HepG2 (cell line): Measurements from ENCODE around the gene PHF3. TPM values are rescaled to one million over a fixed set of nuclear protein-coding genes. Genes with fewer than 3 reads are reported as not detected.

Experiments used
- BRCA1 ChIP-seq: sonication (generic); formaldehyde crosslinking; IDR thresholded peaks from 2 replicates; pipeline ENCODE4 v1.4.0; 2020; ENCODE audit warnings: missing genetic modification reagents
- FUBP1 ChIP-seq: sonication (generic); formaldehyde crosslinking; IDR thresholded peaks from 2 replicates; pipeline ENCODE4 v1.5.1; 2020; ENCODE audit warnings: missing genetic modification reagents, mild to moderate bottlenecking, borderline replicate concordance
- GZF1 ChIP-seq: sonication (generic); formaldehyde crosslinking; IDR thresholded peaks from 2 replicates; pipeline ENCODE4 v1.5.1; 2020; ENCODE audit warnings: mild to moderate bottlenecking, missing genetic modification reagents
- KLF12 ChIP-seq: sonication (generic); formaldehyde crosslinking; IDR thresholded peaks from 2 replicates; pipeline ENCODE4 v1.4.0; 2020; ENCODE audit warnings: missing genetic modification reagents, borderline replicate concordance
- KLF16 ChIP-seq, 2 experiments: sonication (generic) in 1 of 2; formaldehyde crosslinking in 1 of 2; IDR thresholded peaks; 2 replicates each; pipeline versions ENCODE4 v1.6.1 to v1.8.0; 2016 to 2023; ENCODE audit warnings: missing genetic modification reagents in 2 of 2, missing compliant biosample characterization in 1 of 2
- PCBP2 ChIP-seq: fragments of 200-400 bp; formaldehyde crosslinking; optimal IDR thresholded peaks from 2 replicates; pipeline ENCODE3; 2018; ENCODE audit warnings: low read length, low read depth; ENCODE audit not compliant: poor library complexity, severe bottlenecking
- PPARG ChIP-seq: conservative IDR thresholded peaks from 2 replicates; pipeline ENCODE4 v1.6.1; 2016; ENCODE audit warnings: missing biosample characterization, missing genetic modification reagents
- SIN3A ChIP-seq: IDR thresholded peaks from 2 replicates; pipeline ENCODE4 v1.6.1; 2011; ENCODE audit warnings: low read depth, mild to moderate bottlenecking, control low read depth, low read length, borderline replicate concordance
- THAP9 ChIP-seq: sonication (generic); formaldehyde crosslinking; IDR thresholded peaks from 2 replicates; pipeline ENCODE4; 2020; ENCODE audit warnings: missing genetic modification reagents, mild to moderate bottlenecking, borderline replicate concordance
- TSC22D2 ChIP-seq: sonication (generic); formaldehyde crosslinking; IDR thresholded peaks from 2 replicates; pipeline ENCODE4 v1.5.1; 2020; ENCODE audit warnings: missing genetic modification reagents, mild to moderate bottlenecking, borderline replicate concordance
- ZFP36 ChIP-seq: fragments of 150-350 bp; IDR thresholded peaks from 2 replicates; pipeline ENCODE4 v1.6.1; 2018; ENCODE audit warnings: borderline replicate concordance, low read length, low read depth; ENCODE audit not compliant: partially characterized antibody
- ZNF296 ChIP-seq: sonication (generic); formaldehyde crosslinking; conservative IDR thresholded peaks from 2 replicates; pipeline ENCODE4 v1.5.0; 2020; ENCODE audit warnings: mild to moderate bottlenecking, missing genetic modification reagents
- ZNF383 ChIP-seq: sonication (generic); formaldehyde crosslinking; IDR thresholded peaks from 2 replicates; pipeline ENCODE4 v1.4.0; 2020; ENCODE audit warnings: missing genetic modification reagents, mild to moderate bottlenecking, borderline replicate concordance
- ZNF674 ChIP-seq: sonication (generic); formaldehyde crosslinking; IDR thresholded peaks from 2 replicates; pipeline ENCODE4 v1.5.0; 2020; ENCODE audit warnings: low read depth, mild to moderate bottlenecking, missing genetic modification reagents
- ZNF782 ChIP-seq: sonication (generic); formaldehyde crosslinking; IDR thresholded peaks from 2 replicates; pipeline ENCODE4 v1.4.0; 2020; ENCODE audit warnings: missing genetic modification reagents, mild to moderate bottlenecking, borderline replicate concordance
- polyA plus RNA-seq, 8 experiments: library from polyadenylated mRNA; depleted of rRNA in 3 of 8; stranded (reverse) in 7 of 8; unstranded in 1 of 8; fragments of >200 nt; fragmentation: Illumina TruSeq in 4 of 8; extraction: Trizol in 4 of 8; gene quantifications; 2 replicates each; pipeline versions ENCODE4 v1.2.1 to v1.2.3, GENCODE V29; 2011 to 2016; ENCODE audit warnings: low read depth in 4 of 8, missing spikeins in 1 of 8, mixed read lengths in 1 of 8; ENCODE audit not compliant: insufficient read depth in 1 of 8
- total RNA-seq, 5 experiments: library from RNA; depleted of rRNA; stranded (reverse); fragments of >200 nt; fragmentation: Illumina TruSeq; extraction: Trizol; gene quantifications; 2 replicates each; pipeline ENCODE4 v1.2.3, GENCODE V29; 2016; ENCODE audit warnings: low read depth in 1 of 5
- TF ChIP-seq, protein P1 (sequence below): sonication (generic); formaldehyde crosslinking; IDR thresholded peaks from 2 replicates; pipeline ENCODE4 v1.8.0; 2022; ENCODE audit warnings: mild to moderate bottlenecking, missing genetic modification reagents
- TF ChIP-seq, protein P2 (sequence below): sonication (generic); formaldehyde crosslinking; IDR thresholded peaks from 2 replicates; pipeline ENCODE4 v1.5.1; 2020; ENCODE audit warnings: missing genetic modification reagents, mild to moderate bottlenecking, borderline replicate concordance

Gene PHF3
- total and polyA plus RNA-seq, 2 of the 13 experiments (the other 11 are each of a cell fraction or from before 2014, with no cell fraction given) = 19.8 to 70.4 TPM

DNA sequence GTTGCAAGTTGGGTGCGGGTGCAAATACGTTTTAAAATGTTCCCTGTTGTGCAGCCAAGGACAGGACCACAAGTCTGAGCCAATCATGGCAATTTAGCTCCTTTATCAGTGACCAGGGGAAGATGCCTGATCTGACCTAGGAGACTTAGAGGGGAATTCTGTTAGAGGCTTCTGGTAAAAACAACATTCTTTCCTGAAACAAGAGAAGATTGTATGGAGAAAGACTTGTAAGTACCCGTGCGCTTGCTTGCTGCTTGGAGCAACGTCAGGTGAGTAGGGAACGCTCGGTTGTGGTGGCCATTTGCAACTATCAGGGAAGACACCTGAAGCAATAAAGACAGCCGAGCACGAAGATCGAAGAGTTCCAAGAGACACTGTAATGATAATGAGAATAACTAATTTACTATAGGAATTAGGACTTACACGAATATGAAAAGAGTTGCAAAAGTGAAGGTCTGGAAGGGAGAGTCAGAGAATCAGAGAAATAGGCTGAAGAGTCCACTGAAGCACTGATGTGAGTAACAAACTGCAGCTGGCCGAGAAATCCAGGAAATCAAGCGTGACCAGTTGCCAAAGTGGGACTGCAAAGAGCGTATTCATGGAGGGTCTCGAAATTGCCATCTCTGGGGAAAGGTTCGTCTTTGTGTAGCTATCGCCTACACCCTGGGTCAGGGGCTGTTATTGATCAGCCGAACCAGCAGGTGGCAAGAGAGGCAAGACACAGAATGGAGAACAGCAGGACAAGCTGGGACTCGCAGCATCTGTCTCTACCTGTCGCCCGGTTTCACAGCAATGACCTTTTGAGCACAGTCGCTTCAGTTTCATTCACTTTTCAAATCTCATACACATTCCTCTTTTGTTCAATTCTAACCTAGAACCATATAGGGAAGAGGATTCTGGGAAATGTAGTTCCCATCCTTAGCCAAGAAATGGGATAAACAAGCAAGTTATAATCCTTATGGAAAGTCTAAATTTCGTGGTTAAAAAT, 37.3 kb upstream of the PHF3 start (continued):
- 0 out of 2 replicates have a peak, but pooled peaks have one; percentile 67 for TF ChIP-seq KLF12 (CRISPR knock-in tag)
- TF ChIP-seq THAP9 = no peak
- TF ChIP-seq BRCA1 (CRISPR knock-in tag) = peak; percentile 63; the same call in 1 of the 2 replicates
- no peak; the same call in 1 of the 2 replicates for TF ChIP-seq SIN3A
- TF ChIP-seq, protein P1, sequence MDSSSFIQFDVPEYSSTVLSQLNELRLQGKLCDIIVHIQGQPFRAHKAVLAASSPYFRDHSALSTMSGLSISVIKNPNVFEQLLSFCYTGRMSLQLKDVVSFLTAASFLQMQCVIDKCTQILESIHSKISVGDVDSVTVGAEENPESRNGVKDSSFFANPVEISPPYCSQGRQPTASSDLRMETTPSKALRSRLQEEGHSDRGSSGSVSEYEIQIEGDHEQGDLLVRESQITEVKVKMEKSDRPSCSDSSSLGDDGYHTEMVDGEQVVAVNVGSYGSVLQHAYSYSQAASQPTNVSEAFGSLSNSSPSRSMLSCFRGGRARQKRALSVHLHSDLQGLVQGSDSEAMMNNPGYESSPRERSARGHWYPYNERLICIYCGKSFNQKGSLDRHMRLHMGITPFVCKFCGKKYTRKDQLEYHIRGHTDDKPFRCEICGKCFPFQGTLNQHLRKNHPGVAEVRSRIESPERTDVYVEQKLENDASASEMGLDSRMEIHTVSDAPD (CRISPR knock-in tag) = peak; percentile 58; the same call in 1 of the 2 replicates
- no peak for TF ChIP-seq ZNF296 (CRISPR knock-in tag)
- no peak for TF ChIP-seq FUBP1 (CRISPR knock-in tag)
- no peak for TF ChIP-seq ZNF383
- no peak for TF ChIP-seq ZNF674 (CRISPR knock-in tag)
- TF ChIP-seq PPARG (CRISPR knock-in tag) = peak; percentile 45
- TF ChIP-seq, protein P2, sequence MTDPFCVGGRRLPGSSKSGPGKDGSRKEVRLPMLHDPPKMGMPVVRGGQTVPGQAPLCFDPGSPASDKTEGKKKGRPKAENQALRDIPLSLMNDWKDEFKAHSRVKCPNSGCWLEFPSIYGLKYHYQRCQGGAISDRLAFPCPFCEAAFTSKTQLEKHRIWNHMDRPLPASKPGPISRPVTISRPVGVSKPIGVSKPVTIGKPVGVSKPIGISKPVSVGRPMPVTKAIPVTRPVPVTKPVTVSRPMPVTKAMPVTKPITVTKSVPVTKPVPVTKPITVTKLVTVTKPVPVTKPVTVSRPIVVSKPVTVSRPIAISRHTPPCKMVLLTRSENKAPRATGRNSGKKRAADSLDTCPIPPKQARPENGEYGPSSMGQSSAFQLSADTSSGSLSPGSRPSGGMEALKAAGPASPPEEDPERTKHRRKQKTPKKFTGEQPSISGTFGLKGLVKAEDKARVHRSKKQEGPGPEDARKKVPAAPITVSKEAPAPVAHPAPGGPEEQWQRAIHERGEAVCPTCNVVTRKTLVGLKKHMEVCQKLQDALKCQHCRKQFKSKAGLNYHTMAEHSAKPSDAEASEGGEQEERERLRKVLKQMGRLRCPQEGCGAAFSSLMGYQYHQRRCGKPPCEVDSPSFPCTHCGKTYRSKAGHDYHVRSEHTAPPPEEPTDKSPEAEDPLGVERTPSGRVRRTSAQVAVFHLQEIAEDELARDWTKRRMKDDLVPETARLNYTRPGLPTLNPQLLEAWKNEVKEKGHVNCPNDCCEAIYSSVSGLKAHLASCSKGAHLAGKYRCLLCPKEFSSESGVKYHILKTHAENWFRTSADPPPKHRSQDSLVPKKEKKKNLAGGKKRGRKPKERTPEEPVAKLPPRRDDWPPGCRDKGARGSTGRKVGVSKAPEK (CRISPR knock-in tag) = 0 out of 2 replicates have a peak, but pooled peaks have one; percentile 22
- peak; percentile 10; the same call in 1 of the 2 replicates for TF ChIP-seq TSC22D2 (CRISPR knock-in tag)
- no peak for TF ChIP-seq ZNF782 (CRISPR knock-in tag)
- TF ChIP-seq PCBP2 = no peak
- TF ChIP-seq GZF1 (CRISPR knock-in tag) = no peak
- TF ChIP-seq KLF16 (CRISPR knock-in tag; IDR thresholded peaks at IDR 0.05) = peak in 1 of 2 experiments; percentile 61; a peak in 1 of 4 replicates
- no peak for TF ChIP-seq ZFP36
